ENCODE measurements around the gene DDX20.
"Not testable (repeated sequence)": the region's sequence is repeated elsewhere in the genome, so short reads cannot be mapped to it uniquely, and the experiment has no call there.

DNA sequence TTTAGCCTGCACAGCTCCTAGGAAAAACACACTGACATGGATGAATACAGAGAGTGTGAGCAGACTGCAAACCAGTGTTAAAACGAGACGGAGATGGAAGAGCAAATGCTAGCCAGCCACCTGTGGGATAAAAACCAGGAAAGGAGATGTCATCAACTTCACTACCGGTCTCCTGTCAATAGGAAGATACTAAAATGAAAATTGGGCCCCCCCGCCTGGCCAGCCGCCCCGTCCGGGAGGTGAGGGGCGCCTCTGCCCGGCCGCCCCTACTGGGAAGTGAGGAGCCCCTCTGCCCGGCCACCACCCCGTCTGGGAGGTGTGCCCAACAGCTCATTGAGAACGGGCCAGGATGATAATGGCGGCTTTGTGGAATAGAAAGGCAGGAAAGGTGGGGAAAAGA lies 44.0 kb downstream of the DDX20 start:
- not testable (repeated sequence) for TF ChIP-seq POLR2A (IDR thresholded peaks at IDR 0.05; ENCODE audit: low read length); GATA1 (IDR thresholded peaks at IDR 0.05; ENCODE audit: low read depth, low read length)

Data from erythroblast (primary cell).